ENCODE results near the gene ASB15. TPM values are rescaled to one million over a fixed set of nuclear protein-coding genes. Genes with fewer than 3 reads are reported as not detected.
A peak's percentile ranks its signal among the peaks of the same experiment; 100 is the strongest.

ASB15 gene
- total and polyA plus RNA-seq, 2 of the 8 experiments (the other 6 are each of a cell fraction or from before 2014, with no cell fraction given) = not detected

- no peaks in the 10 kb centered on the region for H3K36me3 ChIP-seq (ENCODE audit: control insufficient read depth in 2 of 4, insufficient read depth in 4 of 4, low read length in 3 of 4)
- no peak overlapping the region for H3K27ac ChIP-seq (ENCODE audit: low read depth, low read length)
- no peaks in the 10 kb centered on the region for H3K23me2 ChIP-seq (ENCODE audit: low read depth, low read length)
- no peak overlapping the region for H2BK15ac ChIP-seq (ENCODE audit: low read length)
- no peaks in the 10 kb centered on the region for H4K20me1 ChIP-seq (replicated peaks in 1 of 2; ENCODE audit: control insufficient read depth in 1 of 2, insufficient read depth in 2 of 2, low read length in 2 of 2)
- 82% methylated on average over 2 of the region's 2 CpGs; no CpG with 5 or more reads in 1 of the 2 experiments for WGBS, 2 experiments (ENCODE audit: extremely low coverage in 1 of 2, insufficient coverage in 1 of 2, insufficient read length in 1 of 2, insufficient replicate concordance in 2 of 2, low coverage in 1 of 2, low lambda C conversion rate in 2 of 2, missing lambda C conversion rate in 1 of 2)
- CTCF ChIA-PET (ENCODE audit: partially characterized antibody) = interaction anchor here (0.8 to 3.0 kb wide), 19 partner anchors 11 to 418 kb away, joined by 3 to 38 read pairs (median 5); no protein-coding TSS in a partner anchor
- H2BK20ac ChIP-seq (ENCODE audit: low read length) = no peak overlapping the region
- no peak overlapping the region for H3K4me3 ChIP-seq (ENCODE audit: extremely low read depth in 1 of 4, insufficient read depth in 2 of 4, low read depth in 3 of 4, low read length in 4 of 4)
- H4K91ac ChIP-seq (replicated peaks; ENCODE audit: insufficient read length, low read length) = no peak overlapping the region
- FAIRE-seq (no peak), DNase-seq (ENCODE audit: low read depth in 1 of 2, low spot score in 2 of 2) (no peak)
- H2BK120ac ChIP-seq (replicated peaks; ENCODE audit: low read depth, low read length) = no peak overlapping the region
- no peaks in the 10 kb centered on the region; a peak in 1 of 7 replicates for H3K4me1 ChIP-seq (replicated peaks in 1 of 4; ENCODE audit: control insufficient read depth in 3 of 4, insufficient read depth in 4 of 4, low read length in 3 of 4)
- H3K56ac ChIP-seq (replicated peaks; ENCODE audit: insufficient read length, low read depth, low read length) = no peak overlapping the region
- H3K27me3 ChIP-seq (replicated peaks in 1 of 4; ENCODE audit: control insufficient read depth in 3 of 4, extremely low read depth in 1 of 4, insufficient read depth in 3 of 4, low read length in 3 of 4) = no peaks in the 10 kb centered on the region
- no peak overlapping the region for H2BK5ac ChIP-seq (ENCODE audit: low read depth, low read length)
- H2BK12ac ChIP-seq (ENCODE audit: low read depth, low read length) = no peak overlapping the region
- H3K9me3 ChIP-seq (ENCODE audit: insufficient read depth in 2 of 2, low read depth in 1 of 2, low read length in 1 of 2) = no peaks in the 10 kb centered on the region
- H2AK5ac ChIP-seq (ENCODE audit: low read depth, low read length) = no peak overlapping the region
- POLR2A ChIA-PET (ENCODE audit: partially characterized antibody) = no interaction called here
- no peak overlapping the region for H3K4me2 ChIP-seq (ENCODE audit: insufficient read depth in 1 of 2, low read depth in 2 of 2, low read length in 2 of 2)
- H3K79me1 ChIP-seq (ENCODE audit: low read depth, low read length) = no peaks in the 10 kb centered on the region
- H3K18ac ChIP-seq (ENCODE audit: extremely low read depth, low read length) = no peak overlapping the region
- H3K4ac ChIP-seq (replicated peaks; ENCODE audit: insufficient read length, low read depth, low read length) = no peak overlapping the region
- no peak overlapping the region for H4K8ac ChIP-seq (ENCODE audit: extremely low read depth, insufficient read depth, low read length)
- H3K14ac ChIP-seq (ENCODE audit: insufficient read length) = no peak overlapping the region
- TF ChIP-seq KDM1A (IDR thresholded peaks at IDR 0.05; ENCODE audit: borderline replicate concordance, low read length) = no peak
- TF ChIP-seq SP4 (IDR thresholded peaks at IDR 0.05; ENCODE audit: low read length) = no peak
- TF ChIP-seq CBX8 (IDR thresholded peaks at IDR 0.05; ENCODE audit: borderline replicate concordance, low read depth, low read length) = no peak
- TF ChIP-seq TBP (IDR thresholded peaks at IDR 0.05; ENCODE audit: low read depth, low read length) = no peak
- no peak for TF ChIP-seq NANOG (IDR thresholded peaks at IDR 0.05; ENCODE audit: insufficient read depth, low read depth, low read length, poor library complexity, severe bottlenecking)
- TF ChIP-seq CHD2 (IDR thresholded peaks at IDR 0.05; ENCODE audit: low read length) = no peak
- H2AFZ ChIP-seq (ENCODE audit: low read length) = peak overlapping the region; percentile 23; the same call in 1 of the 2 replicates
- no peak overlapping the region for H3K9ac ChIP-seq (replicated peaks in 1 of 4; ENCODE audit: extremely low read depth in 1 of 4, low read depth in 3 of 4, low read length in 3 of 4)
- no peak overlapping the region for H3K23ac ChIP-seq (ENCODE audit: insufficient read length)
- no peak overlapping the region for H4K5ac ChIP-seq (ENCODE audit: insufficient read length, low read depth, low read length)
- no peaks in the 10 kb centered on the region for H3K79me2 ChIP-seq (ENCODE audit: control insufficient read depth in 1 of 2, insufficient read depth in 2 of 2, low read length in 2 of 2)
Observed at GRCh38 chr7:123625254-123625653, 23.6 kb downstream of the ASB15 start.
